Neural progenitor cell (in vitro differentiated cells): Measurements from ENCODE around the gene TEPSIN. TPM values are rescaled to one million over a fixed set of nuclear protein-coding genes. Genes with fewer than 3 reads are reported as not detected.

Experiments used
- DNase-seq: peaks from one replicate; pipeline ENCODE4 v3.0.0-alpha.2; 2016; ENCODE audit warnings: low spot score
- H2AFZ ChIP-seq: fragments of 200-600 bp; sonication (generic); replicated peaks from 2 replicates; pipeline ENCODE4 v1.6.1; 2016; ENCODE audit warnings: antibody characterized with exemption
- H3F3A ChIP-seq: fragments of 200-600 bp; sonication (generic); 2 replicates; pipeline ENCODE4 v1.6.1; 2016; ENCODE audit warnings: antibody characterized with exemption, low read depth
- H3K27ac ChIP-seq: fragments of 200-600 bp; sonication (generic); 2 replicates; pipeline ENCODE4 v1.5.1; 2016; ENCODE audit warnings: mild to moderate bottlenecking
- H3K27me3 ChIP-seq: fragments of 200-600 bp; sonication (generic); 2 replicates; pipeline ENCODE4 v1.6.1; 2016; ENCODE audit warnings: mild to moderate bottlenecking, moderate library complexity
- H3K36me3 ChIP-seq: fragments of 200-600 bp; sonication (generic); 2 replicates; pipeline ENCODE4 v1.5.1; 2016
- H3K4me1 ChIP-seq: fragments of 200-600 bp; sonication (generic); 2 replicates; pipeline ENCODE4 v1.6.1; 2016; ENCODE audit warnings: mixed run types
- H3K4me2 ChIP-seq: fragments of 200-600 bp; sonication (generic); 2 replicates; pipeline ENCODE4 v1.6.1; 2016
- H3K4me3 ChIP-seq: fragments of 200-600 bp; sonication (generic); 2 replicates; pipeline ENCODE4 v1.5.1; 2016
- H3K79me2 ChIP-seq: fragments of 200-600 bp; sonication (generic); 2 replicates; pipeline ENCODE4 v1.6.1; 2016; ENCODE audit warnings: low read depth
- H3K9ac ChIP-seq: fragments of 200-600 bp; sonication (generic); 2 replicates; pipeline ENCODE4 v1.6.1; 2016
- H3K9me3 ChIP-seq: fragments of 200-600 bp; sonication (generic); 2 replicates; pipeline ENCODE4 v1.5.1; 2016; ENCODE audit warnings: low read depth
- H4K20me1 ChIP-seq: fragments of 200-600 bp; sonication (generic); 2 replicates; pipeline ENCODE4 v1.6.1; 2016; ENCODE audit warnings: low read depth
- H3K27ac Mint-ChIP-seq: 3 replicates; pipeline ENCODE4 v1.8.0; 2021; ENCODE audit warnings: mixed read lengths
- H3K27me3 Mint-ChIP-seq: 2 replicates; pipeline ENCODE4 v1.8.0; 2022; ENCODE audit warnings: low read depth, mild to moderate bottlenecking, inconsistent platforms, moderate library complexity, mixed read lengths; ENCODE audit not compliant: insufficient read depth
- H3K36me3 Mint-ChIP-seq: 3 replicates; pipeline ENCODE4 v1.8.0; 2021; ENCODE audit warnings: mixed read lengths
- H3K4me1 Mint-ChIP-seq: 3 replicates; pipeline ENCODE4 v1.8.0; 2021; ENCODE audit warnings: mixed read lengths
- H3K4me3 Mint-ChIP-seq: 3 replicates; pipeline ENCODE4 v1.8.0; 2021; ENCODE audit warnings: mild to moderate bottlenecking, moderate library complexity, mixed read lengths
- H3K9me3 Mint-ChIP-seq: 3 replicates; pipeline ENCODE4 v1.8.0; 2020; ENCODE audit warnings: mixed read lengths
- EZH2 ChIP-seq: fragments of 200-600 bp; sonication (generic); IDR thresholded peaks from 2 replicates; pipeline ENCODE4 v1.6.1; 2017; ENCODE audit warnings: antibody characterized with exemption, mild to moderate bottlenecking, moderate library complexity
- EZH2phosphoT487 ChIP-seq: fragments of 200-600 bp; sonication (generic); IDR thresholded peaks from 2 replicates; pipeline ENCODE4 v1.6.1; 2017; ENCODE audit warnings: antibody characterized with exemption
- total RNA-seq: library from RNA; depleted of rRNA; stranded (reverse); fragments of >200 nt; gene quantifications from 2 replicates; pipeline ENCODE4 v1.2.3, GENCODE V29; 2015; ENCODE audit warnings: low replicate concordance
- TF ChIP-seq, protein P1 (sequence below): fragments of 200-600 bp; sonication (generic); IDR thresholded peaks from 2 replicates; pipeline ENCODE4 v1.5.1; 2017; ENCODE audit warnings: antibody characterized with exemption, mild to moderate bottlenecking

Gene TEPSIN
- total RNA-seq, 1 donor from 2014 or later, result 20.6 TPM

DNA sequence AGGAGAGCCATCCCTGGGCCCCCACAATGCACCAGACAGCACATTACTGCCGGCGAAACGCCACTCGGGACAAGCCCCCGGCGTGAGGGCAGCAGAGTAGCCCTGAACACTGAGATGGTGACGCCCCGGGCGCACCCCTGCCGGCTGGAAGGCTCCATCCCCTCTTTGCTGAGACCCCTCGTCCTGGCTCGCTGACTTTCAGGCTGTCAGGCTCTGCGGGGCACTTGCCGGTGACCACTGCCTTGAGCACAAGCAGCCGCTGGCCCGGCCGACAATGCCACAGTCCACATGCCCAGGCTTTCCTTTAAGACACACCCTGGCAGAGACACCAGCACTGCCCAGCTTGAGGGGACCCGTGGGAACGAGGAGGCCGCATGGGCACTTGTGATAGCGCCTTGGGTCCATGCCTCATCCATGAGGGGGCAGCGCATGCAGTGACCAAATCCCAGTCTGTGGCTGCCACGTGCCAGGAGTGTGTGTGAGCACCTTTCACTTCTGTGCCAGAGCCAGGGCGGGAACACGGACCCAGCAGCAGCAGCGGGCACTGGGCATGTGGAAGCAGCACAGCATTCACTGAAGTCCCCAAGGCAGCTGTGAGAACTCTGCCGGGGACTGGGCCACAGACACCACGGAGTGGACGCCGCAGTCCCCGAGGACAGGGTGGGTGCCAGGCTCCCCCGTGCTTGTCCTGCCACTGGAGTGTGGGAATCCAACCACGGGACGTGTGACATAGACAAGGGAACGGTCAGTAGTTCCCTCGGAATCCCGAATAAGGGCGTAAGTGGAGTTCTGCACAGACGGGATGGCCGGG lies 24.7 kb upstream of the TEPSIN start:
- no peak for DNase-seq
- Histone ChIP-seq H4K20me1 (no peaks in the 10 kb centered on the region), H3K79me2 (no peaks in the 10 kb centered on the region), H3K36me3 (no peaks in the 10 kb centered on the region), H3K4me3 (no peak overlapping the region), H3K27me3 (no peaks in the 10 kb centered on the region), H3F3A (no peaks in the 10 kb centered on the region), H3K4me1 (no peaks in the 10 kb centered on the region), H3K27ac (no peak overlapping the region), H3K4me2 (no peak overlapping the region), H2AFZ (no peak overlapping the region), H3K9ac (no peak overlapping the region), H3K9me3 (no peaks in the 10 kb centered on the region)
- Mint-ChIP-seq H3K9me3 (no peaks in the 10 kb centered on the region), H3K27me3 (no peaks in the 10 kb centered on the region), H3K36me3 (peaks cover 15% of the 10 kb centered on the region), H3K27ac (no peak overlapping the region), H3K4me1 (no peaks in the 10 kb centered on the region), H3K4me3 (no peak overlapping the region)
- TF ChIP-seq EZH2 (no peak), EZH2phosphoT487 (no peak)
- TF ChIP-seq, protein P1, sequence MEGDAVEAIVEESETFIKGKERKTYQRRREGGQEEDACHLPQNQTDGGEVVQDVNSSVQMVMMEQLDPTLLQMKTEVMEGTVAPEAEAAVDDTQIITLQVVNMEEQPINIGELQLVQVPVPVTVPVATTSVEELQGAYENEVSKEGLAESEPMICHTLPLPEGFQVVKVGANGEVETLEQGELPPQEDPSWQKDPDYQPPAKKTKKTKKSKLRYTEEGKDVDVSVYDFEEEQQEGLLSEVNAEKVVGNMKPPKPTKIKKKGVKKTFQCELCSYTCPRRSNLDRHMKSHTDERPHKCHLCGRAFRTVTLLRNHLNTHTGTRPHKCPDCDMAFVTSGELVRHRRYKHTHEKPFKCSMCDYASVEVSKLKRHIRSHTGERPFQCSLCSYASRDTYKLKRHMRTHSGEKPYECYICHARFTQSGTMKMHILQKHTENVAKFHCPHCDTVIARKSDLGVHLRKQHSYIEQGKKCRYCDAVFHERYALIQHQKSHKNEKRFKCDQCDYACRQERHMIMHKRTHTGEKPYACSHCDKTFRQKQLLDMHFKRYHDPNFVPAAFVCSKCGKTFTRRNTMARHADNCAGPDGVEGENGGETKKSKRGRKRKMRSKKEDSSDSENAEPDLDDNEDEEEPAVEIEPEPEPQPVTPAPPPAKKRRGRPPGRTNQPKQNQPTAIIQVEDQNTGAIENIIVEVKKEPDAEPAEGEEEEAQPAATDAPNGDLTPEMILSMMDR, result no peak

DNA sequence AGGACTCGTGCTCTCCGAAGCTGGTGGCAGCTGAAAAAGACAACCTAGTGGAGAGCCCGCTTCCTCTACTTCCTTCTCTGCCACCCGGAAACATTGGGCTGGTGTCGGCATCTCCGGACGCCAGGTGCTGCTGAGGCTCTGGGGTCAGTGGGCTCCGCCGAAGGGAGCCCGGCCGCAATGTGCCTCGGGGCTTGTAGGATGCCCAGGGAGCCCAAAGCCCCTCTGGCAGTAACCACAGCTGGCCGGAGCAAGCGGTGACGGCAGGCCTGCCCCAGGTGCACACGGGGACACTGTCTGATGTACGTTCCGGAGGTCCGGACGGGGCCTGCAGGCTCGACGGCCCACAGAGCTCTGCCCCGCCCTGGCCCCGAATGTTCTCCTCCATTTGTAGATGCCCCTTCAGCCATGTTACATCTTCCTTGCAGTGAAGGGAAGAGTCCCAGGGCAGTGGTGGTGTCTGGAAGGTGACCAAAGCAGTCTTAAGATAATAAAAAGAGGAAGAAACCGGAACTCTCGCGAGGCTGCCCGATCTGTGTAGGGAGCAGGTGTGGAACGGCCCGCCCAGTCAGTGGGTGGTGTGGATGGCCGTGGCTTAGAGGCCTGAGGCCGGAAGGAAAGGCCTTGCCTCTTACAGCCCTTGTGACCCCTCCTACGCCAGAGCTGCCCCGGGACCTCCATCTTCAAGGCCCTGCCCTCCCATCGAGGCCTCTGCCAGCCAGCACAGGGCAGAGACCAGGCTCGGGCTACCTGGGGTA lies 22.9 kb upstream of the TEPSIN start:
- Histone ChIP-seq H3K4me3 (no peak overlapping the region), H3K4me2 (no peak overlapping the region), H3K27ac (no peak overlapping the region), H2AFZ (no peak overlapping the region), H3K9ac (no peak overlapping the region), H3K4me1 (no peaks in the 10 kb centered on the region), H3F3A (no peaks in the 10 kb centered on the region), H3K79me2 (no peaks in the 10 kb centered on the region), H4K20me1 (no peaks in the 10 kb centered on the region), H3K36me3 (no peaks in the 10 kb centered on the region), H3K9me3 (no peaks in the 10 kb centered on the region), H3K27me3 (no peaks in the 10 kb centered on the region)
- TF ChIP-seq EZH2 (no peak), EZH2phosphoT487 (no peak)
- TF ChIP-seq, protein P1, result no peak
- Mint-ChIP-seq H3K36me3 (peaks cover 10% of the 10 kb centered on the region), H3K27me3 (no peaks in the 10 kb centered on the region), H3K4me1 (peaks cover 3% of the 10 kb centered on the region), H3K27ac (no peak overlapping the region), H3K9me3 (no peaks in the 10 kb centered on the region), H3K4me3 (no peak overlapping the region)
- no peak for DNase-seq

DNA sequence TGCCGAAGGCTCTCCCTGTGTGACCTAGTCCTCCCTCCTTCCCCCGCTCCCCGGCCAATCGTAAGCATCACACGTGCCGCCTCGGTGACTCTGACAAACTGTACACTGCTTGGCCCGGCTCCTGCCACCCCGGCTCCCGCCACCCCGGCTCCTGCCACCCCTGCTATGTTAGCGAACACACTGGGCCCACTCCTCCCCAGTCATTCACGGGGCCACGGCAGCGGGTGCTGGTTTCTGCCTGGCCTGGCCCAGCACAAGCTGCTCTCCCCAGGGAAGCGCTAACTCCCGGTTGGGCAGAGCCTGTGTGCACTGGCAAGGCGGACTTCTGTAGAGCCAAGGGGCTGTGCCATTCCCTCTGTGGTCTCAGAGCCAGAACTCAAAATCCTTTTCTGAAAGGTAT lies 22.2 kb upstream of the TEPSIN start:
- Mint-ChIP-seq H3K27me3 (no peaks in the 10 kb centered on the region), H3K9me3 (no peaks in the 10 kb centered on the region), H3K4me1 (peaks cover 3% of the 10 kb centered on the region), H3K27ac (no peak overlapping the region), H3K4me3 (no peak overlapping the region), H3K36me3 (peaks cover 10% of the 10 kb centered on the region)
- H3K79me2 ChIP-seq, result no peaks in the 10 kb centered on the region
- no peaks in the 10 kb centered on the region for H4K20me1 ChIP-seq
- H3K4me2 ChIP-seq, result no peak overlapping the region
- H3K27ac ChIP-seq, result no peak overlapping the region
- H3K27me3 ChIP-seq, result no peaks in the 10 kb centered on the region
- H3K4me3 ChIP-seq, result no peak overlapping the region
- TF ChIP-seq EZH2phosphoT487 (no peak), EZH2 (no peak)
- TF ChIP-seq, protein P1, result no peak
- no peak overlapping the region for H3K9ac ChIP-seq
- no peaks in the 10 kb centered on the region for H3K9me3 ChIP-seq
- no peak for DNase-seq
- H2AFZ ChIP-seq, result no peak overlapping the region
- no peaks in the 10 kb centered on the region for H3K4me1 ChIP-seq
- H3F3A ChIP-seq, result no peaks in the 10 kb centered on the region
- no peaks in the 10 kb centered on the region for H3K36me3 ChIP-seq
